Measurements from ENCODE around the gene THSD4. TPM values are rescaled to one million over a fixed set of nuclear protein-coding genes. Genes with fewer than 3 reads are reported as not detected.

THSD4 gene
- polyA plus RNA-seq, 1 donor from 2014 or later: 0.46 TPM

DNA sequence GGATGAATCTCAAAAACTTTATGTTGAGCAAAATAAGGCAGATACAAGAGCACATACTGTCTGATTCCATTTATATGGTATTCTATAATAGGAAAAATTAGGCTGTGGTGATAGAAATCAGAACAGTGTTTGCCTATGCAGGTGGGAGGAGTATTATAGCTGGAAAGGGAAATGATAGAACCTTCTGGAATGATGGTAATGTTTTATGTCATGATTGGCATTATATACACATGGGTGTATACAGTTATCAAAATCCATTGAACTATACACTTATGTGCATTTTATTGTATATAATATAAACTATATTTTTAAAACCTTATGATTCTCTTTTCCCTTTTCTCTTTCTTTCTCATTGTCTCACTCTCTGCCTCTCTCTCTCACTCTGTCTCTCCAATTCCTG is 156.1 kb downstream of the THSD4 start:
- no peak for TF ChIP-seq TAF1 (IDR thresholded peaks at IDR 0.05; ENCODE audit: low read depth)
- no peak for TF ChIP-seq RAD21 (conservative IDR thresholded peaks at IDR 0.05)
- TF ChIP-seq SMC3 (conservative IDR thresholded peaks at IDR 0.05; ENCODE audit: poor library complexity): no peak
- TF ChIP-seq EZH2 (IDR thresholded peaks at IDR 0.05; ENCODE audit: borderline replicate concordance, insufficient read depth, low read length, poor library complexity, severe bottlenecking): no peak
- TF ChIP-seq REST (IDR thresholded peaks at IDR 0.05; ENCODE audit: borderline replicate concordance): no peak
- no peak for TF ChIP-seq MXI1 (conservative IDR thresholded peaks at IDR 0.05; ENCODE audit: poor library complexity, severe bottlenecking)
- TF ChIP-seq EP300 (conservative IDR thresholded peaks at IDR 0.05; ENCODE audit: poor library complexity, severe bottlenecking): no peak
- no peak for TF ChIP-seq POLR2AphosphoS5 (IDR thresholded peaks at IDR 0.05)
- TF ChIP-seq, protein P1, sequence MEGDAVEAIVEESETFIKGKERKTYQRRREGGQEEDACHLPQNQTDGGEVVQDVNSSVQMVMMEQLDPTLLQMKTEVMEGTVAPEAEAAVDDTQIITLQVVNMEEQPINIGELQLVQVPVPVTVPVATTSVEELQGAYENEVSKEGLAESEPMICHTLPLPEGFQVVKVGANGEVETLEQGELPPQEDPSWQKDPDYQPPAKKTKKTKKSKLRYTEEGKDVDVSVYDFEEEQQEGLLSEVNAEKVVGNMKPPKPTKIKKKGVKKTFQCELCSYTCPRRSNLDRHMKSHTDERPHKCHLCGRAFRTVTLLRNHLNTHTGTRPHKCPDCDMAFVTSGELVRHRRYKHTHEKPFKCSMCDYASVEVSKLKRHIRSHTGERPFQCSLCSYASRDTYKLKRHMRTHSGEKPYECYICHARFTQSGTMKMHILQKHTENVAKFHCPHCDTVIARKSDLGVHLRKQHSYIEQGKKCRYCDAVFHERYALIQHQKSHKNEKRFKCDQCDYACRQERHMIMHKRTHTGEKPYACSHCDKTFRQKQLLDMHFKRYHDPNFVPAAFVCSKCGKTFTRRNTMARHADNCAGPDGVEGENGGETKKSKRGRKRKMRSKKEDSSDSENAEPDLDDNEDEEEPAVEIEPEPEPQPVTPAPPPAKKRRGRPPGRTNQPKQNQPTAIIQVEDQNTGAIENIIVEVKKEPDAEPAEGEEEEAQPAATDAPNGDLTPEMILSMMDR (IDR thresholded peaks at IDR 0.05; ENCODE audit: poor library complexity, severe bottlenecking): no peak
- Histone ChIP-seq H3K9ac (ENCODE audit: low read length) (no peak overlapping the region), H3K79me2 (replicated peaks; ENCODE audit: insufficient read depth, low read length) (no peaks in the 10 kb centered on the region), H3K27ac (ENCODE audit: low read length) (no peak overlapping the region), H3K9me3 (ENCODE audit: low read length) (no peaks in the 10 kb centered on the region), H3F3A (ENCODE audit: insufficient read depth, low read length, poor library complexity, severe bottlenecking) (no peaks in the 10 kb centered on the region), H3K36me3 (ENCODE audit: insufficient read depth, low read length) (no peaks in the 10 kb centered on the region), H3K4me2 (ENCODE audit: low read length) (no peak overlapping the region), H3K9me2 (ENCODE audit: insufficient read depth, low read length) (no peaks in the 10 kb centered on the region), H3K4me3 (ENCODE audit: low read length) (no peak overlapping the region), H2AFZ (ENCODE audit: low read depth, low read length) (no peak overlapping the region), H4K20me1 (ENCODE audit: insufficient read depth) (no peaks in the 10 kb centered on the region), H3K27me3 (ENCODE audit: insufficient read depth, low read depth, low read length) (no peaks in the 10 kb centered on the region)

GRCh38 chr15:71272932-71273331 is 157.7 kb downstream of the THSD4 start:
- Histone ChIP-seq H3K9me2 (ENCODE audit: insufficient read depth, low read length) (no peaks in the 10 kb centered on the region), H3K4me3 (ENCODE audit: low read length) (no peak overlapping the region), H2AFZ (ENCODE audit: low read depth, low read length) (no peak overlapping the region), H3F3A (ENCODE audit: insufficient read depth, low read length, poor library complexity, severe bottlenecking) (no peaks in the 10 kb centered on the region), H3K79me2 (replicated peaks; ENCODE audit: insufficient read depth, low read length) (no peaks in the 10 kb centered on the region), H3K27me3 (ENCODE audit: insufficient read depth, low read depth, low read length) (no peaks in the 10 kb centered on the region), H3K36me3 (ENCODE audit: insufficient read depth, low read length) (no peaks in the 10 kb centered on the region), H4K20me1 (ENCODE audit: insufficient read depth) (no peaks in the 10 kb centered on the region), H3K27ac (ENCODE audit: low read length) (no peak overlapping the region), H3K9ac (ENCODE audit: low read length) (no peak overlapping the region), H3K4me2 (ENCODE audit: low read length) (no peak overlapping the region), H3K9me3 (ENCODE audit: low read length) (no peaks in the 10 kb centered on the region)
- TF ChIP-seq EZH2 (IDR thresholded peaks at IDR 0.05; ENCODE audit: borderline replicate concordance, insufficient read depth, low read length, poor library complexity, severe bottlenecking): no peak
- peak; percentile 56 for TF ChIP-seq POLR2AphosphoS5 (IDR thresholded peaks at IDR 0.05)
- TF ChIP-seq SMC3 (conservative IDR thresholded peaks at IDR 0.05; ENCODE audit: poor library complexity): no peak
- TF ChIP-seq, protein P1 (IDR thresholded peaks at IDR 0.05; ENCODE audit: poor library complexity, severe bottlenecking): no peak
- no peak for TF ChIP-seq MXI1 (conservative IDR thresholded peaks at IDR 0.05; ENCODE audit: poor library complexity, severe bottlenecking)
- TF ChIP-seq EP300 (conservative IDR thresholded peaks at IDR 0.05; ENCODE audit: poor library complexity, severe bottlenecking): no peak
- TF ChIP-seq REST (IDR thresholded peaks at IDR 0.05; ENCODE audit: borderline replicate concordance): no peak

Data from neural cell (in vitro differentiated cells).